MM.1S (cell line): ENCODE results near the gene TOR3A.
"Not testable (repeated sequence)": the region's sequence is repeated elsewhere in the genome, so short reads cannot be mapped to it uniquely, and the experiment has no call there.

Experiments
- DNase-seq: peaks from one replicate; pipeline ENCODE4 v3.0.0-alpha.2; 2015
- H2AFZ ChIP-seq: fragments of 300-600 bp; sonication (generic); 2 replicates; pipeline ENCODE4 v1.6.0; 2016; ENCODE audit warnings: antibody characterized with exemption, low read length
- H3F3A ChIP-seq: fragments of 300-600 bp; sonication (generic); 2 replicates; pipeline ENCODE4 v1.6.1; 2016; ENCODE audit warnings: mild to moderate bottlenecking, antibody characterized with exemption, low read length, moderate library complexity, mixed read lengths; ENCODE audit not compliant: insufficient read depth
- H3K27ac ChIP-seq: fragments of 300-600 bp; sonication (generic); 2 replicates; pipeline ENCODE4 v1.5.1; 2016; ENCODE audit warnings: mild to moderate bottlenecking, low read length
- H3K27me3 ChIP-seq: fragments of 300-600 bp; sonication (generic); replicated peaks from 2 replicates; pipeline ENCODE4 v1.6.0; 2016; ENCODE audit warnings: low read length; ENCODE audit not compliant: insufficient read depth
- H3K36me3 ChIP-seq: fragments of 300-600 bp; sonication (generic); replicated peaks from 2 replicates; pipeline ENCODE4 v1.6.1; 2016; ENCODE audit warnings: mild to moderate bottlenecking, low read length, mixed read lengths; ENCODE audit not compliant: insufficient read depth
- H3K4me1 ChIP-seq: fragments of 300-600 bp; sonication (generic); 2 replicates; pipeline ENCODE4 v1.6.1; 2016; ENCODE audit warnings: low read length, mixed read lengths
- H3K4me2 ChIP-seq: fragments of 300-600 bp; sonication (generic); 2 replicates; pipeline ENCODE4 v1.6.0; 2016; ENCODE audit warnings: low read depth, low read length
- H3K4me3 ChIP-seq: fragments of 300-600 bp; sonication (generic); 2 replicates; pipeline ENCODE4 v1.5.1; 2016; ENCODE audit warnings: low read length, mixed read lengths
- H3K79me2 ChIP-seq: fragments of 300-600 bp; sonication (generic); 2 replicates; pipeline ENCODE4 v1.6.1; 2016; ENCODE audit warnings: mixed run types, low read length, mixed read lengths
- H3K9ac ChIP-seq: fragments of 300-600 bp; sonication (generic); 2 replicates; pipeline ENCODE4 v1.6.1; 2016; ENCODE audit warnings: low read length, mixed read lengths
- H3K9me2 ChIP-seq: fragments of 300-600 bp; sonication (generic); replicated peaks from 2 replicates; pipeline ENCODE4 v1.6.1; 2016; ENCODE audit warnings: mild to moderate bottlenecking, low read length, mixed read lengths; ENCODE audit not compliant: insufficient read depth
- H3K9me3 ChIP-seq: fragments of 300-600 bp; sonication (generic); replicated peaks from 2 replicates; pipeline ENCODE4 v1.6.1; 2016; ENCODE audit warnings: mild to moderate bottlenecking, low read length, mixed read lengths; ENCODE audit not compliant: insufficient read depth
- H4K20me1 ChIP-seq: fragments of 300-600 bp; sonication (generic); 2 replicates; pipeline ENCODE4 v1.6.1; 2016; ENCODE audit warnings: mild to moderate bottlenecking, low read length, moderate library complexity, mixed read lengths; ENCODE audit not compliant: insufficient read depth
- CTCF ChIP-seq: fragments of 300-600 bp; sonication (generic); IDR thresholded peaks from 2 replicates; pipeline ENCODE4 v1.5.1; 2016; ENCODE audit warnings: antibody characterized with exemption, low read length, mixed read lengths
- EZH2 ChIP-seq: fragments of 300-600 bp; sonication (generic); optimal IDR thresholded peaks from 2 replicates; pipeline ENCODE3; 2017; ENCODE audit warnings: low read depth, mild to moderate bottlenecking, antibody characterized with exemption, low read length, mixed read lengths
- EZH2phosphoT487 ChIP-seq: fragments of 300-600 bp; sonication (generic); IDR thresholded peaks from 2 replicates; pipeline ENCODE4 v1.6.1; 2018; ENCODE audit warnings: antibody characterized with exemption, low read length

Gene TOR3A

GRCh38 chr1:179137617-179138255 is 55.9 kb downstream of the TOR3A start:
- Histone ChIP-seq H3K36me3 (no peaks in the 10 kb centered on the region), H2AFZ (no peak overlapping the region), H3K4me2 (no peak overlapping the region), H3K4me3 (no peak overlapping the region), H3K9me2 (no peaks in the 10 kb centered on the region), H3K9ac (no peak overlapping the region), H3K27ac (no peak overlapping the region), H4K20me1 (no peaks in the 10 kb centered on the region; the same call in 1 of the 2 replicates), H3F3A (no peaks in the 10 kb centered on the region), H3K79me2 (peaks cover 26% of the 10 kb centered on the region), H3K9me3 (no peaks in the 10 kb centered on the region), H3K27me3 (no peaks in the 10 kb centered on the region), H3K4me1 (no peaks in the 10 kb centered on the region)
- DNase-seq = no peak
- no peak for TF ChIP-seq CTCF
- no peak for TF ChIP-seq EZH2phosphoT487
- no peak for TF ChIP-seq EZH2

- H4K20me1 ChIP-seq, H3K4me2 ChIP-seq, H3K27me3 ChIP-seq, H3F3A ChIP-seq, H2AFZ ChIP-seq, H3K27ac ChIP-seq, H3K36me3 ChIP-seq, H3K9me2 ChIP-seq, H3K9ac ChIP-seq, H3K4me3 ChIP-seq, H3K4me1 ChIP-seq, DNase-seq, H3K9me3 ChIP-seq: not testable (repeated sequence)
- peaks cover 26% of the 10 kb centered on the region for H3K79me2 ChIP-seq
Observed at GRCh38 chr1:179138755-179139154, 56.9 kb downstream of the TOR3A start.

GRCh38 chr1:179141592-179142251 is 59.9 kb downstream of the TOR3A start:
- H3K27ac ChIP-seq = no peak overlapping the region
- no peak overlapping the region for H3K4me3 ChIP-seq
- no peak for TF ChIP-seq EZH2phosphoT487
- no peak for TF ChIP-seq CTCF
- TF ChIP-seq EZH2 = no peak
- no peaks in the 10 kb centered on the region for H3K27me3 ChIP-seq
- no peak overlapping the region for H2AFZ ChIP-seq
- no peaks in the 10 kb centered on the region for H3K36me3 ChIP-seq
- no peaks in the 10 kb centered on the region for H3K9me2 ChIP-seq
- H3K4me1 ChIP-seq = no peaks in the 10 kb centered on the region
- no peak overlapping the region for H3K4me2 ChIP-seq
- H3K9me3 ChIP-seq = no peaks in the 10 kb centered on the region
- no peaks in the 10 kb centered on the region; the same call in 1 of the 2 replicates for H4K20me1 ChIP-seq
- H3F3A ChIP-seq = no peaks in the 10 kb centered on the region
- peaks cover 26% of the 10 kb centered on the region for H3K79me2 ChIP-seq
- DNase-seq = no peak
- no peak overlapping the region for H3K9ac ChIP-seq

GRCh38 chr1:179142889-179143299 is 61.0 kb downstream of the TOR3A start:
- Histone ChIP-seq H3K27ac (no peak overlapping the region), H4K20me1 (no peaks in the 10 kb centered on the region; the same call in 1 of the 2 replicates), H3K9me3 (no peaks in the 10 kb centered on the region), H3K27me3 (no peaks in the 10 kb centered on the region), H3K79me2 (peaks cover 20% of the 10 kb centered on the region), H3K9ac (no peak overlapping the region), H3K4me1 (no peaks in the 10 kb centered on the region), H3K4me3 (no peak overlapping the region), H2AFZ (no peak overlapping the region), H3K36me3 (no peaks in the 10 kb centered on the region), H3K4me2 (no peak overlapping the region), H3K9me2 (no peaks in the 10 kb centered on the region), H3F3A (no peaks in the 10 kb centered on the region)
- TF ChIP-seq EZH2phosphoT487 (no peak), CTCF (no peak), EZH2 (no peak)
- DNase-seq = no peak
